Left kidney (tissue), 2 donors: ENCODE data around the gene CNIH3. TPM values are rescaled to one million over a fixed set of nuclear protein-coding genes. Genes with fewer than 3 reads are reported as not detected.

Source experiments
- DNase-seq: peaks from one replicate; pipeline ENCODE4 v3.0.0-alpha.2; 2013
- polyA plus RNA-seq: library from polyadenylated mRNA; unstranded; fragments of 120-200 nt; gene quantifications from one replicate; pipeline ENCODE4 v1.2.1, GENCODE V29; 2013; ENCODE audit not compliant: insufficient read length

Gene CNIH3
- polyA plus RNA-seq, 1 donor, result 10.5 TPM

DNA sequence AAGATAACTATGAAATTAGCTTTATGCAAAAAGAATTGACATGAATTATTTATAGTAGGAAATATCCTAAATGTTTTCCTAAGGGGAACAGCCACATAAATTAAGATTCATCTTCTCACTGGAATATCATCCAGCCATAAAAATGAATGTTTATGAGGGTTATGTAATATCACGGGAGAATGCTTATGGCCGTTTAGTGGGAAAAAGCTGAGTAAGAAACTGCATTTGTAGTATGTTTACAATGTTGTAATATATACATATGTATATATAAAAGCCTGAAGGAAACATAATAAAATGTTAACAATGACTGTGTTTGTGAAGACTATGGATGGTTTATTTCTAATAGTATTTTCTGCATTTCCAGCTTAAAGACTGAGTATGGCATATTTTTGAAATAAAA lies 161.1 kb downstream of the CNIH3 start:
- no peak for DNase-seq

GRCh38 chr1:224779536-224779935 lies 163.4 kb downstream of the CNIH3 start:
- no peak for DNase-seq

DNA sequence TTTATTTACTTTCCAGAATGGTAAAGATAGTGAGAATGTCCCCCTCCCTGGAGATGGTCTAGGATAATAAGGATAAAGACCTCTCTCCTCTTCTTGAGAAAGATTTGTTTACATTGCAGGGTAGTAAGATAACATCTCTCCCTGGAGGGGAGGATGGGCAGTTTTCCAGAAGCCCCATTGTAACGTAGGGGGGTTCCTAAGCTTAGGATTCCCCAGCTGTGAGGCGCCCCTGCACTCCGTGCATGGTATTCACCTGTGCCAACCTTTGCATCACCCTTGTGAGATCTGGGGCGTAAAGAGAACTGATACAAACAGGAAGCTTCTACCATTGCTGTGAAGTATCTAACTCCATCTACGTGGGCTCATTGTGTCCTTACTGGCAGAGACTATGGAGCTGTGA lies 164.6 kb downstream of the CNIH3 start:
- no peak for DNase-seq

GRCh38 chr1:224781800-224782199 lies 165.7 kb downstream of the CNIH3 start:
- DNase-seq, result no peak

DNA sequence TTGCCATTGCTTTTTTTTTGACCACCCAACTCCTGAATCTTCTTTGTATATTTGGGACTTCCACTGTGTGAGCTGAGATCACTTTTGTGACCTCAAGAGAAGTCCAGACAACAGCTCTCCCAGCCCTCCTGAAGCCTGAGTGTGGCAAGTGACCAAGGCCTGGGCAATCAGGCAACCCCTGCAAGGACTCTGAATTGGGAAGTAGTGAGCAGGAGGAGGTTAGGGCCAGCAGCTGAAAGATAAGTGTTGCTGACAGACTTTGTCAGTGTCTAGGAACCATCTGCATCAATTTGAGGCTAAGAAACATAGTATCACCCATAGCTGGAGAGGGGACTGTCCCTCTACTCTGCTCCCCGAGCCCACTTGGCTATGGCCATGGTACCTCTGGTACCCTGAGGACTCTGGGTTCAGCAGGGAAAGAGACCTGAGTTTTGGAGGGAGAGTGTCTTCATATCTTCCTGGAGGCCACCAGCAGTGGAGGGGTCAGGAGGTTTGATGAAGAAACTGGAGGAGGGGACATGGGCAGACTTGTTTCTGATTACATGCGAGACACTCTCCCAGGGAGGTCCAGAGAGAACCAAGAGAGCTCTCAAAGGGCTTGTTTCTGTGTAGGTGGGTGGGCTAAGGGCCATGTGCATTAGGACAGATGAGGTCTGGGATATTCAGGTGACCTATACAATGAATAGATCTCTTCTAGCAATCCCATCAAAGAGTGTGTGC lies 166.3 kb downstream of the CNIH3 start:
- no peak for DNase-seq

GRCh38 chr1:224783006-224783651 lies 167.0 kb downstream of the CNIH3 start:
- DNase-seq, result no peak

DNA sequence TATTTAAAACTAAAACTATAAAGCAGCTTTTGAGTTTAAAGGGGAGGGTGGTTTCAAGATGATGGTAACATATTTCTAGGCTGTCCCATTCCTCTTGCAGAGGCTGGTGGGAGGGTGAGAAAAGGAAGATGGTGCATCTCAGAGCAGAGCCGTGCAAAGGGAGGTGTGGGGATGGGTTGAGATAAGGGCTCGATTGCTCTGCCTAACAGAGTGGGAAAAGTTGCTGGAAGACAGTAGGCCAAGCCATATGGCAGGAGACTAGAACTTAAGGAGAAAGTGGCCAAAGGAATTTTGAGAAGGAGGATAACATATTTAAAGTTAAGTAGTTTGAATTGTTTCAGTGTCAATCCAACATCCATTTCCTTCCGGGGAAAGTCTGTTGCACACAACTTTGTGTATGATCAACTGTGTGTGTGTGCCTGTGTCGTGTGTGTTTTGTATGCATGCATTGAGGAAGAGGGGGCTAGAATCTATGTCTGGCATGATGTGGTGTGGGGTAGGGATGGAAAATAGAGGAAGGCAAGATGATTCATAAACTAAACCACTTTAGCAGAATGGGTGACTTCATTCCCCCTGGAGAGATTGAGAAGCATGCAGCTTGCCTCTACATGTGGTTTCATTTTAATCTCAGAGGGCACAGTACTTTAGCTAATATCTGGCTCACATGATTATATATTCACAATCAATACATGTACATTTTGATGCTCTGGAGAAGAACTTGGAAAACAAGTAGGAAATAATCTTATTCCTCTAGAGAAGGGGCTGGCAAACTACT lies 168.3 kb downstream of the CNIH3 start:
- DNase-seq, result no peak

DNA sequence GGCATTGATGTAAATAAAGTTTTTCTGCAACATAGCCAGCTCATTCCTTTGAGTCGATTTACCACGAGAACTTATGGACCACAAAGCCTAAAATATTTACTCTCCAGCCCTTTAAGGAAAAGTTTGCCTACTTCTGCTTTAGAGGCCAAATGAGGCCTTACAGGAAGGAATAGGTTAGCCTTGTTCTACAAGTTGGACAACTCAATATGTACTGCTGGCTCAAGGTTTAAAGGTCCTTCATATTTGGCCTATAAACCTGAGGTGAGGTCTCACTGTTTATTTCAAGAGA lies 168.9 kb downstream of the CNIH3 start:
- DNase-seq, result no peak

GRCh38 chr1:224785622-224786021 lies 169.5 kb downstream of the CNIH3 start:
- no peak for DNase-seq

DNA sequence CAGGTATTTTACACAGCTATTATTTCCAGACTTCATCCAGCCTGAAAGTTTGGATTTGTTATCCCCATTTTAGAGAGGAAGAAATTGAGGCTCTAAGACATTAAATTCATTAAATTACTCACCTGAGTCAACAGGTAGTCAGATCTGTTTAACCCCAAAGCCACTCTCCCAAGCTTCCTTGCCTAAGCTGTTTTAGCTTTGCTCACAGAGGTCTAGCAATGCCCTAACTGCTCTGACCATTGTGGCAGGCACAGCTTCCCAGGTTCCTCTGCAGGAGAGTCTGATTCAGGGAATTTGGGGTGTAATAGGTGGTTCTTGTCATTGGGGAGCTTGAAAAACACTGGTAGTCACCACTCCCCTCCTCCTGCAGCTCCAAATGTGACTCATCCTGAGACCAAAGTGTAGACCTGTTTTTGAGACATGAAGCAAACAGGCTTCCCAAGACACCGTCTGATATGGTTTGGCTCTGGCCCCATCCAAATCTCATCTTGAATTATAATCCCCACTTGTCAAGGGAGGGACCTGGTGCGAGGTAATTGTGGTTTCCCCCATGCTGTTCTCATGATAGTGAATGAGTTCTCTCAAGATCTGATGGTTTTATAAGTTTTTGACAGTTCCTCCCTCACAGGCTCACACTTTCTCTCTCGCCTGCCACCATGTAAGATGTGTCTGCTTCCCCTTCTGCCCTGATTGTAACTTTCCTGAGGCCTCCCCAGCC lies 170.6 kb downstream of the CNIH3 start:
- no peak for DNase-seq

DNA sequence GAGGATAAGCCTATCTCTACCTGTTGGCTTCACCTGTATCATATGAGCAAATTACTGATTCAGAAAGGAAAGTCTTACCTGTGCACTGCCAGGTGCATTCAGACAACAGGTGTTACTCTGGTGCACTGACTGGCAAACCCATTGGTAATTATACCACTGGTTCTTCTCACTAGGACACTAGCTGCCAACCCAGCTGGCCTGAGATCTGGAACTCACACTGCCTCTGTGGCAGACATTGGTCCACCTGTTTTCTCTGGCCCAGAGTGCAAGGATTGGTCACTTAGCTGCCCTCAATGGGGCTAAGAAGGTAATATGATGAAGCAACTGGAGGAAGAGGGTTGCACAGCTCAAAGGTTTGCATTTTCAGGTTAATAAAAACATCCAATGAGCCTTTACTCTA lies 173.2 kb downstream of the CNIH3 start:
- no peak for DNase-seq

Other genes with a start within 250 kb of the CNIH3 start
- gene WDR26, start 181.5 kb upstream of the CNIH3 start, polyA plus RNA-seq, result 121 TPM